ENCODE data around the gene ABCG1.

The ABCG1 gene

DNA sequence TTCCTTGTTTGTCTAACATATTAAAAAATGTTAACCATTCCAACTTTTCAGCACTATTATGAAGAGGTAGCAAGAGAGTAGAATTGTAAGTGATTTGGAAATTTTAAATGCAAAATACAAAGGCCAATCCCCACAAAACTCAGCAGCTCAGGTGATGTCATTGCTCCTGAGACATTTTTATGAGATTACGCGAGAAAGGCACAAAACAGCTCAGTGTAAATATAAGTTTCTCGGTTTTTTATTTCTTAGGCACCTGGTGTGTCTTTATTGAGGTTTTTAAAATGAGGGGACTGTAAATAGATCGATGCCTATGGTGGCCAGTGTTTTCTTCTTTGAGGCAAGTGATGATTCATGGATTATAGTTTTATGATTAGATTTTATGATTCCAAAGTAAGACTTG lies 6.1 kb downstream of the ABCG1 start:
- Histone ChIP-seq H3K9ac (ENCODE audit: low read depth in 1 of 2, low read length in 2 of 2) (no peak overlapping the region), H3K4me3 (ENCODE audit: low read length in 2 of 2) (no peak overlapping the region), H3K4me1 (ENCODE audit: control insufficient read depth in 2 of 2, insufficient read depth in 2 of 2, low read length in 2 of 2) (peaks cover 29 to 45% of the 10 kb centered on the region in 2 donors), H3K27ac (ENCODE audit: low read depth in 2 of 2, low read length in 2 of 2) (no peak overlapping the region), H3K9me3 (ENCODE audit: control insufficient read depth in 2 of 2, low read length in 2 of 2) (no peaks in the 10 kb centered on the region), H3K36me3 (ENCODE audit: control insufficient read depth in 2 of 2, insufficient read depth in 2 of 2, low read length in 2 of 2) (peaks cover 0 to 6% of the 10 kb centered on the region in 2 donors), H3K27me3 (ENCODE audit: control insufficient read depth in 2 of 2, insufficient read depth in 2 of 2, low read length in 2 of 2) (no peaks in the 10 kb centered on the region)

DNA sequence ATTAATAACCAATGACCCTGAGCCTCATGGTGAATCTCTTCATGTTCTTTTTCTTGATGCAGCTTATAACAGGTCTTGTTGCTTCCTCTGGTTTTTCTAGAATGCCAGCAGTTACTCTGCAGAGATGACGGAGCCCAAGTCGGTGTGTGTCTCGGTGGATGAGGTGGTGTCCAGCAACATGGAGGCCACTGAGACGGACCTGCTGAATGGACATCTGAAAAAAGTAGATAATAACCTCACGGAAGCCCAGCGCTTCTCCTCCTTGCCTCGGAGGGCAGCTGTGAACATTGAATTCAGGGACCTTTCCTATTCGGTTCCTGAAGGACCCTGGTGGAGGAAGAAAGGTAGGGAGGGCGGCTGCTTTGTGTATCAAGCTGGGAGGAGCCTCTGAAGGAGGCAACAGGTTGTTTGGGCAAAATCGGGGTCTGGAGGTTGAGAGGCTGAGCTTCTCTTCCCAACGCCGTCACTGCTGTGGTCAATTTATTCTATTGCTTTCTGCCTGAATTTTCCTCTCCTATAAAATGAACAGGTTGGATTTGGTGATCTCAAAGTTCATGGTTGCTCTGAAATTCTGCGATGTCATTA lies 6.7 kb downstream of the ABCG1 start:
- Histone ChIP-seq H3K4me3 (ENCODE audit: low read length in 2 of 2) (no peak overlapping the region), H3K27me3 (ENCODE audit: control insufficient read depth in 2 of 2, insufficient read depth in 2 of 2, low read length in 2 of 2) (no peaks in the 10 kb centered on the region), H3K36me3 (ENCODE audit: control insufficient read depth in 2 of 2, insufficient read depth in 2 of 2, low read length in 2 of 2) (peaks cover 0 to 6% of the 10 kb centered on the region in 2 donors), H3K27ac (ENCODE audit: low read depth in 2 of 2, low read length in 2 of 2) (peak overlapping the region; percentile 11 to 20), H3K9me3 (ENCODE audit: control insufficient read depth in 2 of 2, low read length in 2 of 2) (no peaks in the 10 kb centered on the region), H3K9ac (ENCODE audit: low read depth in 1 of 2, low read length in 2 of 2) (no peak overlapping the region), H3K4me1 (ENCODE audit: control insufficient read depth in 2 of 2, insufficient read depth in 2 of 2, low read length in 2 of 2) (peaks cover 26 to 39% of the 10 kb centered on the region in 2 donors)

DNA sequence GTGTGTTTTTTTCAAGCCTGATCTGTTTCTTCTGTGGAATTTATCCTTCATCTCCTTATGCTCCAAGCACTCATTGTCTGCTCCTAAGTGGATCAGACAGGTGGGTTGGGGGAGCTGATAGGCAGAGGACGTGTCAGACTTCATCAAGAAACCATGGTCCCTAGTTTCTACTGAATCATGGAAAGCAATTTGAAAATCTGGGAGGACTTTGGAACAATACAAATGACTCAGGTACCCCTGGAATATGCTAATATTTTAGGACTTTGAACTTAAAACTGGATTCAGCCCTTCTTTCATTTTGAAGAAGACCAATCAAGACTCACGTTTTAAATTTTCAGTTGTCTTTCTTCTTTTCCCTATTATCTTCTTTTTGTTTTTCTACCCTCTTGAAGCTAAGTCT lies 7.7 kb downstream of the ABCG1 start:
- Histone ChIP-seq H3K9me3 (ENCODE audit: control insufficient read depth in 2 of 2, low read length in 2 of 2) (no peaks in the 10 kb centered on the region), H3K27ac (ENCODE audit: low read depth in 2 of 2, low read length in 2 of 2) (peak overlapping the region; percentile 86 to 90), H3K4me3 (ENCODE audit: low read length in 2 of 2) (no peak overlapping the region), H3K4me1 (ENCODE audit: control insufficient read depth in 2 of 2, insufficient read depth in 2 of 2, low read length in 2 of 2) (peaks cover 21 to 34% of the 10 kb centered on the region in 2 donors), H3K9ac (ENCODE audit: low read depth in 1 of 2, low read length in 2 of 2) (no peak overlapping the region), H3K36me3 (ENCODE audit: control insufficient read depth in 2 of 2, insufficient read depth in 2 of 2, low read length in 2 of 2) (peaks cover 0 to 6% of the 10 kb centered on the region in 2 donors), H3K27me3 (ENCODE audit: control insufficient read depth in 2 of 2, insufficient read depth in 2 of 2, low read length in 2 of 2) (no peaks in the 10 kb centered on the region)

DNA sequence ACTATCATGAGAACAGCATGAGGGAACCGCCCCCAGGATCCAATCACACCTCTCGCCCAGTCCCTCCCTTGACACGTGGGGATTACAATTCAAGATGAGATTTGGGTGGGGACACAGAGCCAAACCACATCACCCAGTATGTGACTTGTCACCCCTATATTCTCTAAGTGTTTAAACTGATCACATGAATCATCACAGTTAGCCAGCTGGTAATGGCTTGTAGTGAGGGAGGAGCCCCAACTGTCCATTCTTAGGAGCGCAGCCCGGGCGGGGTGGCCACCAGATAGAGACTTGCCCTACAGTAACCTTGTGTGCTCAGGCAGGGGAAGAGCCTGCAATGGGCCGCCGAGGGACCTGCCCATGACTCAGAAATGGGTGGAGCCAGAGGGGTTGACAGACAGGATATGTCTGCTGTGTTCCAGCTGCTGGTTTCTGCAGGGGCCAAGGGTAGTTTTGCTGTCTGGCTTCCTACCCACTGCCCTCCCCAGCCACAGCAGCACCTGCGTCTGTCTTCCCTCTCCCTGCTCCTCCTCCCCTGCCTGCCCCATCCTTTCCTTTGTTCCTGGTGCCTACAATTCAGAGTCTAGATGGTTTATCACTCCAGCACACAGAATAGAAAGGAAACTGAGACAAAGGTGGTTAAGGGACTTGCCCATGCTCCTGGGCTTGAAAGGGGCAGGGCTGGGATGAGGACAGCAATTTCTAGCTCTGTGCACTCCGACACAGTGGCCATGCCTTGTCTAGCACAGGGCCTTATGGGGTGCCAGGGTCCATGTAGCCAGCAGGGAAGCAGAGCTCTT lies 9.2 kb downstream of the ABCG1 start:
- H3K4me1 ChIP-seq (ENCODE audit: control insufficient read depth in 2 of 2, insufficient read depth in 2 of 2, low read length in 2 of 2): peaks cover 35 to 44% of the 10 kb centered on the region in 2 donors

DNA sequence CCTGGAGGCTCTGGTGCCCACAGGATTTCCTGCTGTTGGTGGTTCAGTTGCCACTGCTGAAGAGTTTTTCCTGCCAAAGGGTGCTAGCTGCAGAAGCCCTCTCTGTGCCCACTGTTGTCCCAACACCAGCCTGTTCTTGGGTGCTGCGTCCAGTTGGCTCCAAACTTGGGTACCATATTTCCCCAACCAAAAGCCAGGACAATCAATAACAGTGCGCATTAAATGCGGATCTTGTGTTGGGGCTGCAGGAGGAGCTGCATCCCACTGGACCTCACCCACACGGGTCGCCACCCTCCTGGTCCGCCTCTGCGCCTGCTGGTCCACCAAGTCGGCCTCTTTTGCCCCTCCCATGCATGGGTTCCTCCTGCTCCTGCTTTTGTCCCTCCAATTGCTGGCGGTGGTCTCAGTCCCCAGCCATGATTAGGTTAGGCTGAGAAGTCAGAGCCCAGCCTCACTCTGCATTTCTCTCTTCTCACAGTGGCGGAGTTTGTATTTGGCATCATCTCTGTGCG lies 9.8 kb downstream of the ABCG1 start:
- H3K27ac ChIP-seq (ENCODE audit: low read depth in 2 of 2, low read length in 2 of 2): peak overlapping the region; percentile 83 to 90
- peaks cover 41 to 50% of the 10 kb centered on the region in 2 donors for H3K4me1 ChIP-seq (ENCODE audit: control insufficient read depth in 2 of 2, insufficient read depth in 2 of 2, low read length in 2 of 2)
- peaks cover 0 to 6% of the 10 kb centered on the region in 2 donors for H3K36me3 ChIP-seq (ENCODE audit: control insufficient read depth in 2 of 2, insufficient read depth in 2 of 2, low read length in 2 of 2)
- H3K4me3 ChIP-seq (ENCODE audit: low read length in 2 of 2): peak overlapping the region; percentile 3 to 50
- H3K27me3 ChIP-seq (ENCODE audit: control insufficient read depth in 2 of 2, insufficient read depth in 2 of 2, low read length in 2 of 2): no peaks in the 10 kb centered on the region
- no peaks in the 10 kb centered on the region for H3K9me3 ChIP-seq (ENCODE audit: control insufficient read depth in 2 of 2, low read length in 2 of 2)
- H3K9ac ChIP-seq (ENCODE audit: low read depth in 1 of 2, low read length in 2 of 2): peak overlapping the region; percentile 37 to 46

More for the DNA sequence above, 9.2 kb downstream of the ABCG1 start:
- peak overlapping the region; percentile 37 to 46 for H3K9ac ChIP-seq (ENCODE audit: low read depth in 1 of 2, low read length in 2 of 2)
- H3K27me3 ChIP-seq (ENCODE audit: control insufficient read depth in 2 of 2, insufficient read depth in 2 of 2, low read length in 2 of 2): no peaks in the 10 kb centered on the region
- H3K4me3 ChIP-seq (ENCODE audit: low read length in 2 of 2): peak overlapping the region; percentile 6 to 50
- no peaks in the 10 kb centered on the region for H3K9me3 ChIP-seq (ENCODE audit: control insufficient read depth in 2 of 2, low read length in 2 of 2)
- H3K27ac ChIP-seq (ENCODE audit: low read depth in 2 of 2, low read length in 2 of 2): peak overlapping the region; percentile 86 to 90
- peaks cover 0 to 6% of the 10 kb centered on the region in 2 donors for H3K36me3 ChIP-seq (ENCODE audit: control insufficient read depth in 2 of 2, insufficient read depth in 2 of 2, low read length in 2 of 2)

DNA sequence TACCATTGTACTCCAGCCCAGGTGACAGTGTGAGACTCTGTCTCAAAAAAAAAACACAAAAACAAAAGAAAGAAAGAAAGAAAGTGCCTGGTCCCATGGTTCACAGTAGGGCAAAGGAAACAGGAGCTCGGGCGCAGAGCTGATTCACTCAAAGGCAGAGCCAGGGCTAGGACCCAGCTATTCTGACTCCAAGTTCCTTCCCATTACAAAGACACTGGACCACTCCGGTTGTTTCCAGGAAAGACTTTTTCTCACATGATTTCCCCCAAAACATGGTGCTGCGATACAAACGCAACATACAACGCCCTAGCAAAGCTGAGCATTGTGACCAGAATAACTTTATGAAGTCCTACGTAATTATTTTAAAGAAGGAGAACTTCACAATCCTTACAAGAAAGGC lies 10.7 kb downstream of the ABCG1 start:
- H3K4me1 ChIP-seq (ENCODE audit: control insufficient read depth in 2 of 2, insufficient read depth in 2 of 2, low read length in 2 of 2): peaks cover 50 to 58% of the 10 kb centered on the region in 2 donors
- peaks cover 0 to 6% of the 10 kb centered on the region in 2 donors for H3K36me3 ChIP-seq (ENCODE audit: control insufficient read depth in 2 of 2, insufficient read depth in 2 of 2, low read length in 2 of 2)
- H3K27ac ChIP-seq (ENCODE audit: low read depth in 2 of 2, low read length in 2 of 2): peak overlapping the region in 1 of 2 donors; percentile 83
- H3K9ac ChIP-seq (ENCODE audit: low read depth in 1 of 2, low read length in 2 of 2): no peak overlapping the region
- H3K4me3 ChIP-seq (ENCODE audit: low read length in 2 of 2): no peak overlapping the region
- no peaks in the 10 kb centered on the region for H3K9me3 ChIP-seq (ENCODE audit: control insufficient read depth in 2 of 2, low read length in 2 of 2)
- H3K27me3 ChIP-seq (ENCODE audit: control insufficient read depth in 2 of 2, insufficient read depth in 2 of 2, low read length in 2 of 2): no peaks in the 10 kb centered on the region

DNA sequence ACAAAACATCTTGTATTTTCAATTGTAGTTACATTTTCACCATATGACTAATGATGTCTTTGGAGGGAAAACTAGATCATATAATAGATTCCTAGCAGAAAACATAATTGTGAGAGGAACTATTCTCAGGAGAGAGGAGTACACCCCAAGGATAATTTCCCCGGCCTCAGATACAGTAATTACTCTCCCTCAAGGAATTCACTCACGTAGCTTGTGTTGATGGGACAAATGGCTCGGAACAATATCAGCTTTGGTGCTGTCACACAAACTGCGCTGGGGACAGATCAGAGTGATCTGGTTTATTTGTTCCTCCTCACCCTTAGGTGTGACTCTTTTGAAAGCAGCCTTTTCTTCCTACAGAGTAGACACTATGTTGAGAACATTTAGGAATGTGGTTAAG lies 11.2 kb downstream of the ABCG1 start:
- H3K36me3 ChIP-seq (ENCODE audit: control insufficient read depth in 2 of 2, insufficient read depth in 2 of 2, low read length in 2 of 2): peaks cover 0 to 6% of the 10 kb centered on the region in 2 donors
- peaks cover 55 to 62% of the 10 kb centered on the region in 2 donors for H3K4me1 ChIP-seq (ENCODE audit: control insufficient read depth in 2 of 2, insufficient read depth in 2 of 2, low read length in 2 of 2)
- H3K27me3 ChIP-seq (ENCODE audit: control insufficient read depth in 2 of 2, insufficient read depth in 2 of 2, low read length in 2 of 2): no peaks in the 10 kb centered on the region
- H3K9ac ChIP-seq (ENCODE audit: low read depth in 1 of 2, low read length in 2 of 2): no peak overlapping the region
- H3K27ac ChIP-seq (ENCODE audit: low read depth in 2 of 2, low read length in 2 of 2): no peak overlapping the region
- H3K4me3 ChIP-seq (ENCODE audit: low read length in 2 of 2): no peak overlapping the region
- no peaks in the 10 kb centered on the region for H3K9me3 ChIP-seq (ENCODE audit: control insufficient read depth in 2 of 2, low read length in 2 of 2)

DNA sequence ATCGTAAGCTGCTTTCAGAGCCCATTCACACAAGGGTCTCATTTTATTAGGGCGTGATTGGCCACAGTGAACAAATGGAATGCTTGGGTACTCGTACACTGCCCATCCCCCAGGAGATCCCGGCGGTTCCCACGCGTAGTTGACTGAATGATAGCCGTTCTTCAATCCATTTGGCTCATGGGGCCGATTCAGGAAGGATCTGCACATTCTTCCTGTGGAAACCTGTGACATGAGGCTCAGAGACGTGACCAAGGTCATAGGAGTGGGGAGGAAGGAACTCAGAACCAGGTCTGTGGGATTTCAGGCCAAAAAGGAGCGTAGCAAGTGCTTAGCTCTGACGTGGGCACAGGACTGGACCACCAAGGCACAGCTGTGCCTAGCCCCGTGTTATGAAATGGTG lies 11.7 kb downstream of the ABCG1 start:
- H3K4me1 ChIP-seq (ENCODE audit: control insufficient read depth in 2 of 2, insufficient read depth in 2 of 2, low read length in 2 of 2): peaks cover 59 to 64% of the 10 kb centered on the region in 2 donors
- no peak overlapping the region for H3K9ac ChIP-seq (ENCODE audit: low read depth in 1 of 2, low read length in 2 of 2)

DNA sequence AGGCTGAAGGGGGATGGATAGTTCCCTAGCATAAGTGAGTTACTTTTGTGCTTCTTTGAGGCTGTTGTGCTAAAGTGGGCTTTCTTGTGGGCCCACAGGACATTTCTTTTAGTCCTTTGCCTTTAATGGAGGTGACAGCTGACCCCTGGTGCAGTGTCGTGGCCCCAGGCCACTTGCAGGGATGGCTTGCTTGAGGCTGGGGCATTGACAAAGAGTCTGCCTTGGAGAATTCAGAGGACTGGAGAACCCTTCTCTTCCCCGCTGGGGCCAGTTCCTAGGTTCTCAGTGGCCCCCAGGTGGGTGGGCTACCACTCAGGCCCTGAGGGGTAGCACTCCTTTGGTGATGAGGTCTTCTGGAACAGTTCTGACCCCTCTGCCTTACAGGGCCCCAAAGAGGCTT lies 12.8 kb downstream of the ABCG1 start:
- H3K9me3 ChIP-seq (ENCODE audit: control insufficient read depth in 2 of 2, low read length in 2 of 2): no peaks in the 10 kb centered on the region
- H3K27ac ChIP-seq (ENCODE audit: low read depth in 2 of 2, low read length in 2 of 2): peak overlapping the region in 1 of 2 donors; percentile 93
- H3K36me3 ChIP-seq (ENCODE audit: control insufficient read depth in 2 of 2, insufficient read depth in 2 of 2, low read length in 2 of 2): peaks cover 0 to 2% of the 10 kb centered on the region in 2 donors
- H3K9ac ChIP-seq (ENCODE audit: low read depth in 1 of 2, low read length in 2 of 2): no peak overlapping the region
- H3K4me3 ChIP-seq (ENCODE audit: low read length in 2 of 2): no peak overlapping the region
- H3K4me1 ChIP-seq (ENCODE audit: control insufficient read depth in 2 of 2, insufficient read depth in 2 of 2, low read length in 2 of 2): peaks cover 62 to 70% of the 10 kb centered on the region in 2 donors
- no peaks in the 10 kb centered on the region for H3K27me3 ChIP-seq (ENCODE audit: control insufficient read depth in 2 of 2, insufficient read depth in 2 of 2, low read length in 2 of 2)

More for the DNA sequence above, 11.7 kb downstream of the ABCG1 start:
- Histone ChIP-seq H3K27ac (ENCODE audit: low read depth in 2 of 2, low read length in 2 of 2) (no peak overlapping the region), H3K9me3 (ENCODE audit: control insufficient read depth in 2 of 2, low read length in 2 of 2) (no peaks in the 10 kb centered on the region), H3K27me3 (ENCODE audit: control insufficient read depth in 2 of 2, insufficient read depth in 2 of 2, low read length in 2 of 2) (no peaks in the 10 kb centered on the region), H3K4me3 (ENCODE audit: low read length in 2 of 2) (no peak overlapping the region), H3K36me3 (ENCODE audit: control insufficient read depth in 2 of 2, insufficient read depth in 2 of 2, low read length in 2 of 2) (peaks cover 0 to 6% of the 10 kb centered on the region in 2 donors)

DNA sequence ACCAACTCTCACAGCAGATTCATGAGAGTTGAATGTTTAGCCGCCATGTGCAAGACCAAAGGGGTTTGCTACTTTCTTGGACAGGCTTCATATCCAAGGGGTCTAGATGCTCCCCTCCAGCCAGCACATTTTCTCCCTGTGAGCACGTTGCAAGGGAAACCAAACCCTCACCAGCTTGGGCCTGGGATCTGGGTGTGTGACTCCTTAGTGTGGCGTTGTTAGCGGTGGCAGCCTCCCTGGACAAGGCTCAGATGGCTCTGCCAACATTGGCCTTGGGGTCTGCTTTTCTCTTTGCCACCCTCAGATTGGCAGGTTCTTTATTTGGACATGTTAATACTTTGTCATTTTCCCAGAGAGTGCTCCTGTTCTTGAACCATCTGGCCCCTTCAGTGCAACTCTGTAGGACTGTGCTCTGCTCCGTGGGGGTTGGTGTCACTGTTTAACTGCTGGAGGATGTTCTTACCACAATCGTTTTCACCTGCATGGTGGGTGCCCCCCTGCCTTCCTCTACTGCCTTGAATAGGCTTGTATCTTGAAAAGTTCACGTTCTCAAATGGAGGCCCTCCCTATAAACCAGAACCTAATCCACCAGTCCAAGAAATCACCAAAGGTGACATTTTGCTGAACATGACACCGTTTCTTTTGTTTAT lies 13.4 kb downstream of the ABCG1 start:
- Histone ChIP-seq H3K4me1 (ENCODE audit: control insufficient read depth in 2 of 2, insufficient read depth in 2 of 2, low read length in 2 of 2) (peaks cover 58 to 75% of the 10 kb centered on the region in 2 donors), H3K27ac (ENCODE audit: low read depth in 2 of 2, low read length in 2 of 2) (peak overlapping the region; percentile 88 to 93), H3K36me3 (ENCODE audit: control insufficient read depth in 2 of 2, insufficient read depth in 2 of 2, low read length in 2 of 2) (peaks cover 0 to 2% of the 10 kb centered on the region in 2 donors), H3K9ac (ENCODE audit: low read depth in 1 of 2, low read length in 2 of 2) (peak overlapping the region in 1 of 2 donors; percentile 80), H3K9me3 (ENCODE audit: control insufficient read depth in 2 of 2, low read length in 2 of 2) (no peaks in the 10 kb centered on the region), H3K4me3 (ENCODE audit: low read length in 2 of 2) (no peak overlapping the region), H3K27me3 (ENCODE audit: control insufficient read depth in 2 of 2, insufficient read depth in 2 of 2, low read length in 2 of 2) (no peaks in the 10 kb centered on the region)
